HUES64 (cell line): ENCODE measurements around the gene WDR87.

ENCODE experiments used
- H3K27ac ChIP-seq: 2 replicates; pipeline ENCODE4 v1.7.0; 2013; ENCODE audit warnings: low read depth, low read length, inconsistent platforms
- H3K27me3 ChIP-seq: 2 replicates; pipeline ENCODE4 v1.6.1; 2013; ENCODE audit warnings: mild to moderate bottlenecking, low read length; ENCODE audit not compliant: insufficient read depth
- H3K36me3 ChIP-seq: 2 replicates; pipeline ENCODE4 v1.6.1; 2013; ENCODE audit warnings: mild to moderate bottlenecking, low read length; ENCODE audit not compliant: insufficient read depth
- H3K4me1 ChIP-seq: 2 replicates; pipeline ENCODE4 v1.6.1; 2013; ENCODE audit warnings: mild to moderate bottlenecking, low read length, moderate library complexity; ENCODE audit not compliant: insufficient read depth
- H3K4me3 ChIP-seq: 2 replicates; pipeline ENCODE4 v1.5.1; 2013; ENCODE audit warnings: mild to moderate bottlenecking, low read length, moderate library complexity
- H3K9ac ChIP-seq: 2 replicates; pipeline ENCODE4 v1.6.1; 2013; ENCODE audit warnings: mild to moderate bottlenecking, low read depth, low read length
- H3K9me3 ChIP-seq: 2 replicates; pipeline ENCODE4 v1.6.1; 2013; ENCODE audit warnings: low read depth, low read length; ENCODE audit not compliant: insufficient read depth
- WGBS: fragments of 150-250, 120-280 bp; methylation state at CpG from one replicate; pipeline ENCODE4 v1.1.7; 2013; ENCODE audit warnings: missing lambda C conversion rate; 5-methylcytosine and 5-hydroxymethylcytosine counted together

WDR87 gene

DNA sequence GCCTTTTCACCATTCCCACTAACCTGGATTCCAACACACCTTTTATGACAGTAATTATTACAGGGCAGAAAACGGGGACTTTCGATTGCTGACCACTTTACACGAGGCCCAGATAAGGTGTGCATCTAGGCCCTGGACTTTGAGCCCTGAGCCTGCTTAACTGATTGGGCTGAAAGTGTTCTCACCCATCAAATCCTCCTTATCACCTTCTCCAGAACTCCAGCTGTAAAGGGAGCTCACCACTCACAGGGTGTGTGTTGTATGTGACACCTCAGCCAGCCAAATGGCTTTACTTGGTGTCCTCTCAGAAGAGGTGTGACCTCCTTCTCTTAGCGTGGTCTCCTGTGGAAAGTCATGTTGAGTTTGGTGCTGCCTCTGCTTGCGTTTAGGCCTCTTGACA lies 37.1 kb upstream of the WDR87 start:
- 91% methylated on average over 5 of the region's 5 CpGs for WGBS
- Histone ChIP-seq H3K4me1 (0 out of 2 replicates have a peak, but pooled peaks cover 3% of the 10 kb centered on the region), H3K9ac (no peak overlapping the region), H3K27ac (no peak overlapping the region), H3K36me3 (peaks cover 5% of the 10 kb centered on the region; the same call in 1 of the 2 replicates), H3K27me3 (no peaks in the 10 kb centered on the region), H3K4me3 (no peak overlapping the region), H3K9me3 (no peaks in the 10 kb centered on the region)

- Histone ChIP-seq H3K9ac (no peak overlapping the region), H3K27ac (no peak overlapping the region), H3K9me3 (no peaks in the 10 kb centered on the region), H3K4me3 (no peak overlapping the region), H3K27me3 (no peaks in the 10 kb centered on the region), H3K36me3 (peaks cover 10% of the 10 kb centered on the region; the same call in 1 of the 2 replicates), H3K4me1 (0 out of 2 replicates have a peak, but pooled peaks cover 3% of the 10 kb centered on the region)
- WGBS, result 93% methylated on average over 6 of the region's 6 CpGs
Observed at GRCh38 chr19:37942516-37942902, 36.1 kb upstream of the WDR87 start.

DNA sequence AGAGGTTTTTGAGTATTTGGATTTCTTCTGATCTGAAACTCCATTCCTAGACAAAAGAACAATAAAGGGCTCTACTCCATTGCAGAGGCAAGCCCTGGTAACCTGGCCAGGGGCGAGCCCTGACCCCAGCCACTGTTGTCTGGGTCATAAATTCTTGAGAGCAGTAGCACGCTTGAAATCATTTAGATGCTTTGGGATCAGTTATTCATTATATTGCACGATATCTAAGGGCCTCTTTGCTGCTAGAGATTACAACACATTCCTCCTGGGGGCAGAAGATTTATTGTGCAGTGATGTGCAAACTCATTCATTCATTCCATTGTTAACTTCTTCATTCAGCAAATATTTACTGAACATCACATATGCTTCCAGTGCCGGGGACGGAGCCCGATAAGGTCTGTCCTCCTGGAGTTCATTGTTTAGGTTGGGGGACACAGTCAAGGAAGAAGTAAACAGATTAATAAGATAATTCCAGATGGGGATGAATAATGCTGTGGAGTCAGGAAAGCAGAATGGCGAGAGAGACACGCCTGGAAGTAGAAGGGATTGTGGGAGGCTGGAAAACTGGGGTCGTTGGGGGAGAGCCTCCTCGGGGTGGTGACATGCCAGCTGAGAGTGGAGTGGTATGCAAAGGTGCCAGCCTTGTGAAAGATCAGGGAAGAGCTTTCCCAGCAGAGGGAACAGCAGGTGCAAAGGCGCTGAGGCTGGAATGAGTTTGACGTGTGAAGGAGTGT lies 35.6 kb upstream of the WDR87 start:
- Histone ChIP-seq H3K27me3 (no peaks in the 10 kb centered on the region), H3K9me3 (no peaks in the 10 kb centered on the region), H3K27ac (no peak overlapping the region), H3K9ac (no peak overlapping the region), H3K4me3 (no peak overlapping the region), H3K36me3 (peaks cover 10% of the 10 kb centered on the region; the same call in 1 of the 2 replicates), H3K4me1 (0 out of 2 replicates have a peak, but pooled peaks cover 3% of the 10 kb centered on the region)
- WGBS, result 89% methylated on average over 12 of the region's 12 CpGs

- Histone ChIP-seq H3K9me3 (peaks cover 19% of the 10 kb centered on the region), H3K4me3 (no peak overlapping the region), H3K27ac (no peak overlapping the region), H3K4me1 (peaks cover 5% of the 10 kb centered on the region; the same call in 1 of the 2 replicates), H3K9ac (no peak overlapping the region), H3K27me3 (no peaks in the 10 kb centered on the region), H3K36me3 (peaks cover 20% of the 10 kb centered on the region; the same call in 1 of the 2 replicates)
- WGBS, result 94% methylated on average over 1 of the region's 1 CpG
Observed at GRCh38 chr19:37938353-37938752, 32.0 kb upstream of the WDR87 start.

GRCh38 chr19:37936886-37937285 lies 30.5 kb upstream of the WDR87 start:
- Histone ChIP-seq H3K4me1 (peaks cover 15% of the 10 kb centered on the region), H3K27ac (no peak overlapping the region), H3K9me3 (peaks cover 19% of the 10 kb centered on the region), H3K36me3 (peaks cover 20% of the 10 kb centered on the region; the same call in 1 of the 2 replicates), H3K9ac (no peak overlapping the region), H3K27me3 (no peaks in the 10 kb centered on the region), H3K4me3 (no peak overlapping the region)
- 94% methylated on average over 2 of the region's 2 CpGs for WGBS

DNA sequence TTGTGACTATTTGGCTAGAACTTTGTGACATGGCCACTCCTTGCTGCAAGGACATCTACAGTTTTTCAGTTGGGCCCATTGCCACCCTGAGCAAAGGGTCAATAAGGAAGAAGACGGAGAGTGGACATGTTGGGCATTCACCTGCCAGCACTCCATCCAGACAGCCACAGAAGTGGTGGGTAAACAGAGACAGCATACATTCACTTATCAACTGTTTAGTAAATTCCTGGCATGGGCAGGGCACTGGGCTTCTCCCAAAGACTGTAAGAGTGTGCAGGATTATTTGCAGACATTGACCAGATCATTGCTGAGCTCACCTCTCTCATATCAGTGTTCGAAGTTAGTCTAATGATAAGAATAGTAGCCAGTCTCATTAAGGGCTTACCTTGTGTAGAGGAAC lies 29.8 kb upstream of the WDR87 start:
- peaks cover 16% of the 10 kb centered on the region for H3K4me1 ChIP-seq
- no peak overlapping the region for H3K27ac ChIP-seq
- no peak overlapping the region for H3K9ac ChIP-seq
- peaks cover 20% of the 10 kb centered on the region; the same call in 1 of the 2 replicates for H3K36me3 ChIP-seq
- peaks cover 19% of the 10 kb centered on the region for H3K9me3 ChIP-seq
- H3K4me3 ChIP-seq, result no peak overlapping the region
- 91% methylated on average over 2 of the region's 2 CpGs for WGBS
- no peaks in the 10 kb centered on the region for H3K27me3 ChIP-seq

DNA sequence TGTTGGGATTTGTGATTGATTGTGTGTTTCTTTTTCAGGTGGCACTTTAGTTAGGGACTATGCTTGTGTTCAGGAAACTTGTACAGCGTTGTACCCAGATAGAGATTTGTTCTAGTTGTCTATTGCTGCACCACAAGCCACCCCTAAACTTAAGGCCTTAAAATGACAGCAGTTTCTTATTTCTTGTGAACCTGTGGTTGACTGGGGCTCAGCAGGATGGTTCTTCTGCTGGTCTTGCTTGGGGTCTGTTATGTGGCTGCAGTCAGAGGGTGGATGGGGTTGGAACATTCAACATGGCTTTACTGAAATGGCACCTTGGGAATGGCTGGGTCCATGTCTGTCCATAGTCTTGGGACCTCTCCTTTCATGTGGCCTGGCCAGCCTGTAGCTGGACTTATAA lies 28.9 kb upstream of the WDR87 start:
- WGBS, result 100% methylated on average over 1 of the region's 1 CpG
- no peak overlapping the region for H3K9ac ChIP-seq
- no peaks in the 10 kb centered on the region for H3K27me3 ChIP-seq
- no peak overlapping the region for H3K4me3 ChIP-seq
- peaks cover 20% of the 10 kb centered on the region; the same call in 1 of the 2 replicates for H3K36me3 ChIP-seq
- peaks cover 16% of the 10 kb centered on the region for H3K4me1 ChIP-seq
- peaks cover 19% of the 10 kb centered on the region for H3K9me3 ChIP-seq
- no peak overlapping the region for H3K27ac ChIP-seq

DNA sequence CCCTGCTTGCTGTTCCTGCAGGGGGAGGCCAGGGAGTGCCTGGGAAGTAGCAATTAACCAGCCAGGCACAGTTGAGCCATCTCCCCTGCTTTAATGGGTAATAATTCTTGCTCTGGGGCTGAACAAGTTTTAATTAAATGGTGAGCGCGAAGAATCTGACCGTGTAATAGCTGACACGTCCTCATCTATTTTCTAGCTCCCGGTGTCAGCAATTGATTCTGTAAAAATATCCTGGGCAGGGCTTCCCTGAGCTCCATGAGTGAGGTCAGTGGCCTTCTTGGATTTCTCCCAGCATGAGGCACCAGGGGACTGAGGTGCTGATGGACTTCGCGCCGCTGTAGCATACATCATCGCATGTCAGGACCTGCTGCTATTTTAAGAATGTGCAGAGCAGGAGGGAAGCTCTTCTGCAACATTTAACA lies 27.6 kb upstream of the WDR87 start:
- WGBS, result 87% methylated on average over 9 of the region's 9 CpGs
- Histone ChIP-seq H3K36me3 (peaks cover 19% of the 10 kb centered on the region; the same call in 1 of the 2 replicates), H3K9ac (no peak overlapping the region), H3K9me3 (peaks cover 19% of the 10 kb centered on the region), H3K27ac (no peak overlapping the region), H3K4me3 (no peak overlapping the region), H3K27me3 (no peaks in the 10 kb centered on the region), H3K4me1 (peaks cover 23% of the 10 kb centered on the region)

DNA sequence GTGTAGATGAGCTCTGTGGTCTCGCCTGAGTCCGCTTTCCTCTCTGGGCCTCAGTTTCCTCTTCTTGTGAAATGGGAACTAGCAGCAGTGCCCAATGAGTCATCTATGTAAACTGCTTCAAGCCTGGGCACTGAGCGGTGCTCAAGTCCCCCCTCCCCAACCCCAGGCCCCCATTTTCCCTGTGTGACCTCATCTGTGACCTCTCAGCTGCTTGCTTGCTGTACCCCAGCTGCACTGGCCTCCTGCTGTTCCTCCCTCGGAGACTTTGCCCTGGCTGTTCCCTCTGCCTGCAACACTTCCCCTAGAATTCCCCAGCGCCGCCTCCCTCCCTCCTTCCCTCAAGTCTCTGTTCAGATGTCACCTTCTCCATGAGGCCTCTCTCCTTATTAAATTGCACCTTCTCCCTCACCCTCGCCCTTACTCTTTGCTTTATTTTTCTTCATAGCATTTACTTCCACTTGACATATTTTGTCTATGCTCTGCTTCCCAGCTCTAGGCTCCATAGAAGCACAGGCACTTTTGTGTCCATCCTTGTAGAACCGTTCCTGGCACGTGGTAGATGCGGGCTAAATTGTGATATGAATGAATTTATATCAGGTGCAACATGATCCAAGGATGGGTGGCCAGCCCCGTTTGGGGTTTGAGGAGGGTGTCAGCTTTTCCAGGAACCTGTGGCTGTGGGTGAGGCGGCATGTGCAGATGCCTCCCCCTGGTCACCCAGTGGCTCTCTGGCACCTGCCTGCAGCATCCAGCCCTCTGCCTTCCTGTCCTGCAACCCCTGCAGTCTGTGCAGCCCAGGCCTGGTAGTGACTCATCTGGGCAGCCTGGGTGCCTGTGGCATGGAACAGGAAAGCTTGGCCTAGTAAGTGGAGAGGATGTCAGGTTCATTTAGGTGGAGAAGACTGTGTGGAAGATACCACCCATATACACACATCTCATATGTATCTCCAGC lies 26.9 kb upstream of the WDR87 start:
- H3K27me3 ChIP-seq, result no peaks in the 10 kb centered on the region
- H3K4me3 ChIP-seq, result peak overlapping the region; percentile 31; the same call in 1 of the 2 replicates
- no peak overlapping the region for H3K9ac ChIP-seq
- peaks cover 13% of the 10 kb centered on the region; the same call in 1 of the 2 replicates for H3K36me3 ChIP-seq
- WGBS, result 66% methylated on average over 12 of the region's 12 CpGs
- H3K9me3 ChIP-seq, result peaks cover 19% of the 10 kb centered on the region
- peak overlapping the region; percentile 91 for H3K27ac ChIP-seq
- peaks cover 30% of the 10 kb centered on the region for H3K4me1 ChIP-seq

DNA sequence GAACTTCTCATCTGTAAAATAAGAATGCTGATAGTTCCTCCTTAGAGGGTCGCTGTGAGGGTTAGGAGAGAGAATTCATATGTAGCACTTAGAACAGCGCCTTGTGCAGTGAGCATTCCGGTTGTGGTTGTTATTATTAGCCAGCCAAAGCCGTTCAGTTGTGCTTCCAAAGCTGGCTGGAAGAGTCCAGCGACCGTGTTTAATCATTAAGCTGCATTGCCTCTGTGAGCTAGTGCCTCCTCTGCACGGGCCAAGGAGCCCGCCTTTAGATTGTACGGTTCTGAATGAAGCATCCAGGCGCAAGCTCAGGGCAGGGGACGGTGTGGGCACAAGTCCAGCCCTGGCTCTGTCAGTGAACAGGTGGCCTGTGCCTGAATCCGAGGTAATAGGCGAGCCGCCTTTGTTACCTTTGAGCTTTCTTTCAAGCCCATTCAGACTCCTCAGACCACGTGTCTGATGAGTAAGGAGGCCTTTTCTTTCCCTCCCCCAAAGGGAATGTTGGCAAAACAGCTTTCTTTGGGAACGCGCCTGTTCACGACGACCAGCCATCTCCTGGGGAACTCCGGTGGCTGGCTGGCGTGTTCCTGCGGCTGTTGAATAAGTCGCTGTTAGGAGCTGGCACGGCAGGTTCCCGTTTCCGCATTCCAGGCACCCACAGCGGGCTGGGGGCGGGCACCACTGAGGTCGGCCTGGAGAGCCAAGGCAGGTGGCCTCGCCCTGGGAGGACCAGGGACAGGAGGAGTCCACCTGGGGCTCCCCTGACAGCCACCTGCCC lies 25.7 kb upstream of the WDR87 start:
- 12% methylated on average over 30 of the region's 30 CpGs for WGBS

More for the DNA sequence above, 25.7 kb upstream of the WDR87 start:
- Histone ChIP-seq H3K27me3 (no peaks in the 10 kb centered on the region), H3K9me3 (peaks cover 19% of the 10 kb centered on the region), H3K9ac (peak overlapping the region; percentile 73), H3K36me3 (peaks cover 10% of the 10 kb centered on the region; the same call in 1 of the 2 replicates), H3K4me3 (peak overlapping the region; percentile 31), H3K4me1 (peaks cover 34% of the 10 kb centered on the region), H3K27ac (peak overlapping the region; percentile 91)
